Measurements from ENCODE around the gene TMC3. TPM values are rescaled to one million over a fixed set of nuclear protein-coding genes. Genes with fewer than 3 reads are reported as not detected.

The TMC3 gene
- total and polyA plus RNA-seq, 9 of the 15 experiments (the other 6 are each of a cell fraction or from before 2014, with no cell fraction given), result 0.01 to 0.14 TPM; not detected in 7

DNA sequence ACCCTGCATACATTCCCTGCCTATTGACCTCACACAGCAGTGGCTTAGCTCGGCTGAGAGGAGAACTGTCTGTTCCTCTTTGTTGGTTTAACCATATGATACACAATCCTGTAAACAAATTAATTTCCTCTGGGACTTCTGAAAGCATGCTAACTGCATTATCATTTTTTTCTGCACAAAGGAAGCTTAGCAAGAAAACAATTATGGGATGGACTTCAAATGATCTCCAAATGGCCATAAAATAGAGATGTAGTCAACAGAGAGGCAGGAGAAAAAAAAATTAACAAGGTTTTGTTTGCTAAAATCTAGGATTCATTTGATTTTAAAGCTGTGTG is 14.4 kb upstream of the TMC3 start:
- no peak for DNase-seq (ENCODE audit: extremely low read depth in 1 of 4, low spot score in 3 of 4)
- CTCF ChIA-PET (ENCODE audit: low intra/inter-chr PET ratio), result no interaction called here
- Histone ChIP-seq H4K20me1 (replicated peaks; ENCODE audit: control insufficient read depth, insufficient read depth, low read length) (no peaks in the 10 kb centered on the region), H3K9ac (ENCODE audit: insufficient read depth in 1 of 2, low read depth in 2 of 2, low read length in 2 of 2) (no peak overlapping the region), H2AFZ (ENCODE audit: low read depth, low read length) (no peak overlapping the region), H3K4me3 (no peak overlapping the region), H3K79me2 (ENCODE audit: control insufficient read depth, insufficient read depth, low read length) (no peaks in the 10 kb centered on the region), H3K4me1 (replicated peaks in 1 of 2; ENCODE audit: control insufficient read depth in 2 of 2, insufficient read depth in 2 of 2, low read length in 2 of 2) (no peaks in the 10 kb centered on the region), H3K9me1 (ENCODE audit: control insufficient read depth, insufficient read depth, low read length) (no peaks in the 10 kb centered on the region), H3K27me3 (ENCODE audit: control insufficient read depth in 2 of 2, insufficient read depth in 2 of 2, low read length in 2 of 2) (no peaks in the 10 kb centered on the region; a peak in 1 of 5 replicates), H3K9me3 (replicated peaks; ENCODE audit: control insufficient read depth, insufficient read depth, low read depth, low read length) (no peaks in the 10 kb centered on the region), H3K4me2 (ENCODE audit: insufficient read depth, low read length) (no peak overlapping the region), H3K27ac (ENCODE audit: extremely low read depth, low read depth, low read length) (no peak overlapping the region), H3K36me3 (ENCODE audit: control insufficient read depth, insufficient read depth, low read length) (no peaks in the 10 kb centered on the region)
- no peak for FAIRE-seq
- TF ChIP-seq COPS2 (conservative IDR thresholded peaks at IDR 0.05) (no peak), CHD2 (IDR thresholded peaks at IDR 0.05; ENCODE audit: low read depth, low read length) (no peak), ZNF384 (IDR thresholded peaks at IDR 0.05; ENCODE audit: low read depth, low read length) (no peak), ZNF3 (CRISPR knock-in tag; IDR thresholded peaks at IDR 0.05) (no peak), ZNF780A (CRISPR knock-in tag; IDR thresholded peaks at IDR 0.05) (no peak), HDAC1 (IDR thresholded peaks at IDR 0.05) (no peak)
- TF ChIP-seq, protein P1, sequence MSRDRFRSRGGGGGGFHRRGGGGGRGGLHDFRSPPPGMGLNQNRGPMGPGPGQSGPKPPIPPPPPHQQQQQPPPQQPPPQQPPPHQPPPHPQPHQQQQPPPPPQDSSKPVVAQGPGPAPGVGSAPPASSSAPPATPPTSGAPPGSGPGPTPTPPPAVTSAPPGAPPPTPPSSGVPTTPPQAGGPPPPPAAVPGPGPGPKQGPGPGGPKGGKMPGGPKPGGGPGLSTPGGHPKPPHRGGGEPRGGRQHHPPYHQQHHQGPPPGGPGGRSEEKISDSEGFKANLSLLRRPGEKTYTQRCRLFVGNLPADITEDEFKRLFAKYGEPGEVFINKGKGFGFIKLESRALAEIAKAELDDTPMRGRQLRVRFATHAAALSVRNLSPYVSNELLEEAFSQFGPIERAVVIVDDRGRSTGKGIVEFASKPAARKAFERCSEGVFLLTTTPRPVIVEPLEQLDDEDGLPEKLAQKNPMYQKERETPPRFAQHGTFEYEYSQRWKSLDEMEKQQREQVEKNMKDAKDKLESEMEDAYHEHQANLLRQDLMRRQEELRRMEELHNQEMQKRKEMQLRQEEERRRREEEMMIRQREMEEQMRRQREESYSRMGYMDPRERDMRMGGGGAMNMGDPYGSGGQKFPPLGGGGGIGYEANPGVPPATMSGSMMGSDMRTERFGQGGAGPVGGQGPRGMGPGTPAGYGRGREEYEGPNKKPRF (IDR thresholded peaks at IDR 0.05; ENCODE audit: low read depth, low read length), result no peak
- 0% methylated on average over 1 of the region's 1 CpG for WGBS (ENCODE audit: insufficient coverage, low coverage, missing lambda C conversion rate)
- intact Hi-C loops (cut with micrococcal nuclease) (no loop called here), in situ Hi-C loops (cut with MboI) (no loop called here)
- BruUV-seq (replicated peaks), result no TSS peak
- ATAC-seq, result no peak
- POLR2A ChIA-PET, result interaction anchor here (1.2 to 1.5 kb wide), 2 partner anchors 10 to 21 kb away, joined by 3 to 4 read pairs; no protein-coding TSS in a partner anchor
